Endothelial cell of umbilical vein (primary cell): Measurements from ENCODE around the gene PILRA. TPM values are rescaled to one million over a fixed set of nuclear protein-coding genes. Genes with fewer than 3 reads are reported as not detected.

ENCODE experiments used
- BruUV-seq: library from RNA; stranded (reverse); fragments of 400-500 nt; replicated peaks from 2 replicates; lab custom pipeline; 2021; lab: Mats Ljungman, UMichigan
- CTCF ChIA-PET: fragments of 300-600, 350-600 bp; sonication (Branson Sonifier 250); formaldehyde crosslinking; loops from one replicate; lab custom pipeline; 2021; ENCODE audit warnings: antibody characterized with exemption, inconsistent platforms; lab: Charles Lee
- POLR2A ChIA-PET: fragments of 300-600, 350-600 bp; sonication (Branson Sonifier 250); formaldehyde crosslinking; loops from one replicate; lab custom pipeline; 2021; ENCODE audit warnings: antibody characterized with exemption, inconsistent platforms; lab: Charles Lee
- DNase-seq: peaks from one replicate; pipeline ENCODE4 v3.0.0-alpha.2; 2011; ENCODE audit warnings: low read depth, low spot score
- FAIRE-seq: peaks from 2 replicates; lab custom pipeline; 2011; peaks lifted over from hg19 to GRCh38; lab: Jason Lieb, UNC
- H2AFZ ChIP-seq: 2 replicates; pipeline ENCODE4 v1.6.0; 2012; ENCODE audit warnings: low read depth, low read length, control low read depth, inconsistent platforms
- H3K27ac ChIP-seq: 2 replicates; pipeline ENCODE4 v1.5.1; 2011; ENCODE audit warnings: low read depth, mild to moderate bottlenecking, control low read depth, low read length, moderate library complexity; ENCODE audit not compliant: insufficient read depth
- H3K27me3 ChIP-seq, 2 experiments: 2 replicates each; pipeline versions ENCODE4 v1.6.0 to v1.6.1; 2011; ENCODE audit warnings: low read length in 2 of 2, mixed read lengths in 1 of 2; ENCODE audit not compliant: control insufficient read depth in 2 of 2, insufficient read depth in 2 of 2
- H3K36me3 ChIP-seq, 2 experiments: 2 replicates in 1 of 2; 3 replicates in 1 of 2; pipeline ENCODE4 v1.5.1; 2011; ENCODE audit warnings: low read length in 2 of 2, mild to moderate bottlenecking in 1 of 2, moderate library complexity in 1 of 2; ENCODE audit not compliant: control insufficient read depth in 2 of 2, insufficient read depth in 2 of 2; ENCODE audit errors: extremely low read depth in 1 of 2
- H3K4me1 ChIP-seq: 3 replicates; pipeline ENCODE4 v1.5.1; 2011; ENCODE audit warnings: mild to moderate bottlenecking, low read length; ENCODE audit not compliant: control insufficient read depth, insufficient read depth; ENCODE audit errors: extremely low read depth
- H3K4me2 ChIP-seq: 2 replicates; pipeline ENCODE4 v1.6.1; 2011; ENCODE audit warnings: low read length, control low read depth, mixed read lengths; ENCODE audit not compliant: insufficient read depth
- H3K4me3 ChIP-seq, 3 experiments: fragments of 200-600 bp in 1 of 3; sonication (generic), shearing (Covaris generic) in 1 of 3; replicated peaks in 1 of 3; 2 replicates each; pipeline ENCODE4 v1.5.1; 2011 to 2016; ENCODE audit warnings: control low read depth in 3 of 3, low read length in 3 of 3, mild to moderate bottlenecking in 2 of 3, inconsistent platforms in 1 of 3, low read depth in 1 of 3, moderate library complexity in 1 of 3; ENCODE audit not compliant: insufficient read depth in 1 of 3
- H3K79me2 ChIP-seq: 2 replicates; pipeline ENCODE4 v1.6.0; 2012; ENCODE audit warnings: low read length, inconsistent platforms; ENCODE audit not compliant: control insufficient read depth, insufficient read depth
- H3K9ac ChIP-seq: replicated peaks from 2 replicates; pipeline ENCODE3; 2011; ENCODE audit warnings: low read length, control low read depth; ENCODE audit not compliant: insufficient read depth; ENCODE audit errors: extremely low read depth
- H3K9me1 ChIP-seq: replicated peaks from 3 replicates; pipeline ENCODE4 v1.6.0; 2011; ENCODE audit warnings: mild to moderate bottlenecking, low read length; ENCODE audit not compliant: control insufficient read depth, insufficient read depth; ENCODE audit errors: extremely low read depth
- H3K9me3 ChIP-seq: replicated peaks from 2 replicates; pipeline ENCODE4 v1.5.1; 2012; ENCODE audit warnings: low read length, inconsistent platforms; ENCODE audit not compliant: control insufficient read depth, insufficient read depth
- H4K20me1 ChIP-seq: replicated peaks from 2 replicates; pipeline ENCODE3; 2011; ENCODE audit warnings: mild to moderate bottlenecking, low read length; ENCODE audit not compliant: control insufficient read depth, insufficient read depth; ENCODE audit errors: extremely low read depth
- EZH2 ChIP-seq: IDR thresholded peaks from 2 replicates; pipeline ENCODE4 v1.6.1; 2012; ENCODE audit warnings: borderline replicate concordance, low read depth, mild to moderate bottlenecking, moderate library complexity, low read length, inconsistent platforms; ENCODE audit not compliant: severe bottlenecking
- FOS ChIP-seq: IDR thresholded peaks from 2 replicates; pipeline ENCODE4 v1.6.1; 2011; ENCODE audit warnings: mild to moderate bottlenecking, low read length, moderate library complexity, borderline replicate concordance; ENCODE audit not compliant: insufficient read depth
- GATA2 ChIP-seq: IDR thresholded peaks from 2 replicates; pipeline ENCODE4 v1.7.0; 2011; ENCODE audit warnings: low read depth, mild to moderate bottlenecking, moderate library complexity, mixed read lengths, low read length; ENCODE audit not compliant: insufficient read length, insufficient read depth
- JUN ChIP-seq: IDR thresholded peaks from 2 replicates; pipeline ENCODE4 v1.6.1; 2011; ENCODE audit warnings: borderline replicate concordance, low read depth; ENCODE audit not compliant: insufficient read length, insufficient read depth
- MYC ChIP-seq: IDR thresholded peaks from one replicate; pipeline ENCODE4 v1.6.1; 2011; ENCODE audit warnings: mild to moderate bottlenecking, low read depth, low read length
- POLR2A ChIP-seq: IDR thresholded peaks from 2 replicates; pipeline ENCODE4 v1.6.1; 2012; ENCODE audit warnings: low read depth, mild to moderate bottlenecking, control low read depth, low read length
- POLR2AphosphoS5 ChIP-seq: IDR thresholded peaks from 2 replicates; pipeline ENCODE4 v1.6.1; 2012; ENCODE audit warnings: low read depth, mild to moderate bottlenecking, control low read depth, low read length, moderate library complexity; ENCODE audit not compliant: insufficient read depth
- dilution Hi-C: fragments of 300-500 bp; cut with MboI; formaldehyde crosslinking; loops from one replicate; pipeline ENCODE4 v1.15.0; 2019; ENCODE audit warnings: low sequenced_read_pairs; ENCODE audit not compliant: extremely low pct_ligation_motif_present
- intact Hi-C: fragments of 100-400 bp; cut with micrococcal nuclease; formaldehyde crosslinking; loops from one replicate; pipeline ENCODE4 v1.10.0; 2022
- polyA plus RNA-seq, 4 experiments: library from polyadenylated mRNA; depleted of rRNA in 3 of 4; stranded (reverse) in 3 of 4; unstranded in 1 of 4; fragments of >200 nt; gene quantifications; 2 replicates each; pipeline versions ENCODE4 v1.2.1 to v1.2.3, GENCODE V29; 2011 to 2012; ENCODE audit warnings: missing spikeins in 1 of 4
- total RNA-seq: library from RNA; stranded (reverse); gene quantifications from 2 replicates; pipeline ENCODE4 v1.2.3, GENCODE V29; 2021
- TF ChIP-seq, protein P1 (sequence below): IDR thresholded peaks from 2 replicates; pipeline ENCODE4 v1.6.1; 2011; ENCODE audit not compliant: insufficient read depth, insufficient read length
- TF ChIP-seq, protein P2 (sequence below), 2 donors: IDR thresholded peaks; 1 replicate in 1 of 2; 2 replicates in 1 of 2; pipeline ENCODE4 v1.5.1; 2011; ENCODE audit warnings: low read length in 2 of 2, mild to moderate bottlenecking in 2 of 2, moderate library complexity in 2 of 2, control low read depth in 1 of 2, inconsistent platforms in 1 of 2, low read depth in 1 of 2; ENCODE audit not compliant: insufficient read depth in 1 of 2; ENCODE audit errors: extremely low read depth in 1 of 2

The PILRA gene
- total and polyA plus RNA-seq, 2 donors (not counting 3 experiments of a cell fraction or from before 2014, with no cell fraction given), result 0.61 to 1.3 TPM

DNA sequence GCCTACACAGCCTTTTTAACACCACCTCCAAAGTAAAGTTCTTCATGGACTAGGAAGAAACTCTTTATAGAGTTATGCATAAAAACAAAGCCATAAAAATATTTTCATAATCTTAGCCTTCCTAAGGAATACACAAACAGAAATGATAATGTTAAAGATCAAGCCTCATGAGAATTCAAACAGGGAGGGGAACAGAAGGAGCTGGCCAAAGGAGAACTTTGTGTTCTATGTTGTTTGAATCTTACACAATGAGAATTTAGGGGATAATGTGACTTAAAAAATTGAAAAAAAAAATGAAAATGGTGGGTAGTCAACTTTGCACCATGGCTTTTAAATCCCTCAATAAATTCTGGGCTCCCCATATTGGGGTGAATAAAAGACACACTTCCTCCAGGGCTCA, 24.5 kb upstream of the PILRA start:
- Histone ChIP-seq H3K9ac (no peak overlapping the region), H3K27ac (no peak overlapping the region), H4K20me1 (no peaks in the 10 kb centered on the region), H3K4me3 (no peak overlapping the region), H3K27me3 (no peaks in the 10 kb centered on the region), H3K9me1 (no peaks in the 10 kb centered on the region), H3K4me1 (peaks cover 4% of the 10 kb centered on the region), H3K36me3 (peaks cover 26 to 40% of the 10 kb centered on the region in 2 experiments), H3K79me2 (peaks cover 2% of the 10 kb centered on the region), H2AFZ (no peak overlapping the region), H3K4me2 (no peak overlapping the region), H3K9me3 (no peaks in the 10 kb centered on the region)
- dilution Hi-C loops, result no loop called here
- no peak for DNase-seq
- CTCF ChIA-PET, result no interaction called here
- no TSS peak for BruUV-seq
- TF ChIP-seq, protein P1, sequence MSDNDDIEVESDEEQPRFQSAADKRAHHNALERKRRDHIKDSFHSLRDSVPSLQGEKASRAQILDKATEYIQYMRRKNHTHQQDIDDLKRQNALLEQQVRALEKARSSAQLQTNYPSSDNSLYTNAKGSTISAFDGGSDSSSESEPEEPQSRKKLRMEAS, result no peak
- TF ChIP-seq, protein P2, sequence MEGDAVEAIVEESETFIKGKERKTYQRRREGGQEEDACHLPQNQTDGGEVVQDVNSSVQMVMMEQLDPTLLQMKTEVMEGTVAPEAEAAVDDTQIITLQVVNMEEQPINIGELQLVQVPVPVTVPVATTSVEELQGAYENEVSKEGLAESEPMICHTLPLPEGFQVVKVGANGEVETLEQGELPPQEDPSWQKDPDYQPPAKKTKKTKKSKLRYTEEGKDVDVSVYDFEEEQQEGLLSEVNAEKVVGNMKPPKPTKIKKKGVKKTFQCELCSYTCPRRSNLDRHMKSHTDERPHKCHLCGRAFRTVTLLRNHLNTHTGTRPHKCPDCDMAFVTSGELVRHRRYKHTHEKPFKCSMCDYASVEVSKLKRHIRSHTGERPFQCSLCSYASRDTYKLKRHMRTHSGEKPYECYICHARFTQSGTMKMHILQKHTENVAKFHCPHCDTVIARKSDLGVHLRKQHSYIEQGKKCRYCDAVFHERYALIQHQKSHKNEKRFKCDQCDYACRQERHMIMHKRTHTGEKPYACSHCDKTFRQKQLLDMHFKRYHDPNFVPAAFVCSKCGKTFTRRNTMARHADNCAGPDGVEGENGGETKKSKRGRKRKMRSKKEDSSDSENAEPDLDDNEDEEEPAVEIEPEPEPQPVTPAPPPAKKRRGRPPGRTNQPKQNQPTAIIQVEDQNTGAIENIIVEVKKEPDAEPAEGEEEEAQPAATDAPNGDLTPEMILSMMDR (IDR thresholded peaks at IDR 0.05; ENCODE audit: extremely low read depth in 1 of 2, insufficient read depth in 1 of 2, low read depth in 1 of 2, low read length in 2 of 2), result no peak
- no peak for TF ChIP-seq GATA2
- no peak for TF ChIP-seq POLR2A
- TF ChIP-seq FOS, result no peak
- TF ChIP-seq EZH2, result no peak
- TF ChIP-seq POLR2AphosphoS5, result no peak
- no peak for TF ChIP-seq MYC
- TF ChIP-seq JUN, result no peak
- intact Hi-C loops, result loop anchor here (10.0 kb wide), 1 partner anchor 74 kb away; no protein-coding TSS in a partner anchor
- FAIRE-seq, result no peak
- POLR2A ChIA-PET, result no interaction called here
